ENCODE data around the gene PKM. TPM values are rescaled to one million over a fixed set of nuclear protein-coding genes. Genes with fewer than 3 reads are reported as not detected.

PKM gene
- total and polyA plus RNA-seq, 4 donors, result 12.9 to 61.2 (median 29.7) TPM

DNA sequence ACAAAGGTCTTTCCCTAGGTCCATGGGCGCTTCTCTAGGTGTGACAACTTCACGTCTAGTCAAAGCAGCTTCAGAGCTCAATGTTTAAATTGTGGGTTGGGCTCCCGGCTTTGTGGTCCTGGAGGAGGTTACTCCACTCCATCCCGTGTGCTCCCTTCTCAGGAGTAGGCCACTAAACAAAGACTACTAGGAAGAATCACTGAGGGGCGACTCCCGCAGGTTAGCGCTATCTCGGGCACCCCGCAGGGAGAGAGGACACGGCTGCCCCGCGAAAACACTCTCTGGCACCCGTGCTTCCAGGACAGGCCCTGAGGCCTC lies 40.9 kb upstream of the PKM start:
- no peak for DNase-seq (ENCODE audit: low spot score)
- WGBS, result 24% methylated on average over 13 of the region's 13 CpGs
- peaks cover 0 to 9% (median 3%) of the 10 kb centered on the region in 4 donors for H3K4me1 ChIP-seq (ENCODE audit: control insufficient read depth in 4 of 4, insufficient read depth in 4 of 4, low read length in 3 of 4)
- H3K4me3 ChIP-seq (ENCODE audit: low read depth in 1 of 3, low read length in 3 of 3), result peak overlapping the region; percentile 64 to 80 (median 76)
- peak overlapping the region; percentile 72 to 79 for H3K27ac ChIP-seq (ENCODE audit: low read depth in 1 of 2, low read length in 2 of 2)
- no peaks in the 10 kb centered on the region for H3K27me3 ChIP-seq (ENCODE audit: control insufficient read depth in 4 of 4, insufficient read depth in 4 of 4, low read length in 3 of 4)
- peak overlapping the region; percentile 28 to 76 for H3K9ac ChIP-seq (ENCODE audit: low read depth in 1 of 2, low read length in 2 of 2)
- peaks cover 0 to 7% (median 5%) of the 10 kb centered on the region in 4 donors for H3K36me3 ChIP-seq (ENCODE audit: control insufficient read depth in 4 of 4, insufficient read depth in 3 of 4, low read depth in 1 of 4, low read length in 3 of 4)
- TF ChIP-seq EGR1 (IDR thresholded peaks at IDR 0.05; ENCODE audit: low read depth in 2 of 2) (no peak), CTCF (IDR thresholded peaks at IDR 0.05; ENCODE audit: low read depth, low read length, missing input control) (no peak), TAF1 (conservative IDR thresholded peaks at IDR 0.05) (no peak), GABPA (IDR thresholded peaks at IDR 0.05 in 1 of 2, conservative IDR thresholded peaks at IDR 0.05 in 1 of 2) (no peak), YY1 (IDR thresholded peaks at IDR 0.05) (no peak), HNF4A (conservative IDR thresholded peaks at IDR 0.05) (no peak)
- TF ChIP-seq, protein P1, sequence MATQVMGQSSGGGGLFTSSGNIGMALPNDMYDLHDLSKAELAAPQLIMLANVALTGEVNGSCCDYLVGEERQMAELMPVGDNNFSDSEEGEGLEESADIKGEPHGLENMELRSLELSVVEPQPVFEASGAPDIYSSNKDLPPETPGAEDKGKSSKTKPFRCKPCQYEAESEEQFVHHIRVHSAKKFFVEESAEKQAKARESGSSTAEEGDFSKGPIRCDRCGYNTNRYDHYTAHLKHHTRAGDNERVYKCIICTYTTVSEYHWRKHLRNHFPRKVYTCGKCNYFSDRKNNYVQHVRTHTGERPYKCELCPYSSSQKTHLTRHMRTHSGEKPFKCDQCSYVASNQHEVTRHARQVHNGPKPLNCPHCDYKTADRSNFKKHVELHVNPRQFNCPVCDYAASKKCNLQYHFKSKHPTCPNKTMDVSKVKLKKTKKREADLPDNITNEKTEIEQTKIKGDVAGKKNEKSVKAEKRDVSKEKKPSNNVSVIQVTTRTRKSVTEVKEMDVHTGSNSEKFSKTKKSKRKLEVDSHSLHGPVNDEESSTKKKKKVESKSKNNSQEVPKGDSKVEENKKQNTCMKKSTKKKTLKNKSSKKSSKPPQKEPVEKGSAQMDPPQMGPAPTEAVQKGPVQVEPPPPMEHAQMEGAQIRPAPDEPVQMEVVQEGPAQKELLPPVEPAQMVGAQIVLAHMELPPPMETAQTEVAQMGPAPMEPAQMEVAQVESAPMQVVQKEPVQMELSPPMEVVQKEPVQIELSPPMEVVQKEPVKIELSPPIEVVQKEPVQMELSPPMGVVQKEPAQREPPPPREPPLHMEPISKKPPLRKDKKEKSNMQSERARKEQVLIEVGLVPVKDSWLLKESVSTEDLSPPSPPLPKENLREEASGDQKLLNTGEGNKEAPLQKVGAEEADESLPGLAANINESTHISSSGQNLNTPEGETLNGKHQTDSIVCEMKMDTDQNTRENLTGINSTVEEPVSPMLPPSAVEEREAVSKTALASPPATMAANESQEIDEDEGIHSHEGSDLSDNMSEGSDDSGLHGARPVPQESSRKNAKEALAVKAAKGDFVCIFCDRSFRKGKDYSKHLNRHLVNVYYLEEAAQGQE (IDR thresholded peaks at IDR 0.05), result no peak
- H3K9me3 ChIP-seq (ENCODE audit: control insufficient read depth in 4 of 4, low read length in 3 of 4), result no peaks in the 10 kb centered on the region

- H3K27ac ChIP-seq (ENCODE audit: low read depth in 1 of 2, low read length in 2 of 2), result no peak overlapping the region
- no peak for TF ChIP-seq ZBTB33 (IDR thresholded peaks at IDR 0.05)
- no peak for TF ChIP-seq FOXA1 (IDR thresholded peaks at IDR 0.05)
- TF ChIP-seq JUND (IDR thresholded peaks at IDR 0.05), result no peak
- no peak for DNase-seq (ENCODE audit: low spot score)
Observed at GRCh38 chr15:72271221-72271620, 40.2 kb upstream of the PKM start.

DNA sequence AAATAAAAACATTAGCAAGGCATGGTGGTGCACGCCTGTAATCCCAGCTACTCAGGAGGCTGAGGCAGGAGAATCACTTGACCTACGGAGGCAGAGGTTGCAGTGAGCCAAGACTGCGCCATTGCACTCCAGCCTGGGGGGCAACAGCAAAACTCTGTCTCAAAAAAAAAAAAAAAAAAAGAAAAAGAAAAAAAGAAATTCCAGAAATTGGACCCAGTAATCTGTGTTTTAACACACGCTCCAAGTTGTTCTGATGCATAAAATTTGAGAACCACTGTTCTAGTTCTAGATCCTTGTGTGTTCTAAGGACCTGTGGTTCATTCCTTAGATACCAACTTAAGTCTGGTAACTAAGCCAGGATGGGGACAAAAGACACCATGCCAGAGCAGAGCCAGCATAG lies 38.7 kb upstream of the PKM start:
- DNase-seq (ENCODE audit: low spot score), result no peak

More at GRCh38 chr15:72271221-72271620, 40.2 kb upstream of the PKM start:
- Histone ChIP-seq H3K9me3 (ENCODE audit: control insufficient read depth in 4 of 4, low read length in 3 of 4) (no peaks in the 10 kb centered on the region), H3K36me3 (ENCODE audit: control insufficient read depth in 4 of 4, insufficient read depth in 3 of 4, low read depth in 1 of 4, low read length in 3 of 4) (peaks cover 0 to 13% (median 11%) of the 10 kb centered on the region in 4 donors), H3K4me3 (ENCODE audit: low read depth in 1 of 3, low read length in 3 of 3) (peak overlapping the region in 1 of 3 donors; percentile 80), H3K9ac (ENCODE audit: low read depth in 1 of 2, low read length in 2 of 2) (no peak overlapping the region), H3K27me3 (ENCODE audit: control insufficient read depth in 4 of 4, insufficient read depth in 4 of 4, low read length in 3 of 4) (no peaks in the 10 kb centered on the region), H3K4me1 (ENCODE audit: control insufficient read depth in 4 of 4, insufficient read depth in 4 of 4, low read length in 3 of 4) (peaks cover 0 to 9% (median 3%) of the 10 kb centered on the region in 4 donors)
- whole genome bisulfite sequencing, result 91% methylated on average over 4 of the region's 4 CpGs

More for the DNA sequence above, 38.7 kb upstream of the PKM start:
- 87% methylated on average over 4 of the region's 4 CpGs for WGBS
- no peak overlapping the region for H3K9ac ChIP-seq (ENCODE audit: low read depth in 1 of 2, low read length in 2 of 2)
- H3K4me3 ChIP-seq (ENCODE audit: low read depth in 1 of 3, low read length in 3 of 3), result no peak overlapping the region
- no peaks in the 10 kb centered on the region for H3K27me3 ChIP-seq (ENCODE audit: control insufficient read depth in 4 of 4, insufficient read depth in 4 of 4, low read length in 3 of 4)
- H3K9me3 ChIP-seq (ENCODE audit: control insufficient read depth in 4 of 4, low read length in 3 of 4), result no peaks in the 10 kb centered on the region
- H3K4me1 ChIP-seq (ENCODE audit: control insufficient read depth in 4 of 4, insufficient read depth in 4 of 4, low read length in 3 of 4), result peaks cover 0 to 9% (median 3%) of the 10 kb centered on the region in 4 donors
- no peak for TF ChIP-seq EGR1 (IDR thresholded peaks at IDR 0.05; ENCODE audit: low read depth in 2 of 2)
- TF ChIP-seq, protein P2, sequence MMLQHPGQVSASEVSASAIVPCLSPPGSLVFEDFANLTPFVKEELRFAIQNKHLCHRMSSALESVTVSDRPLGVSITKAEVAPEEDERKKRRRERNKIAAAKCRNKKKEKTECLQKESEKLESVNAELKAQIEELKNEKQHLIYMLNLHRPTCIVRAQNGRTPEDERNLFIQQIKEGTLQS (IDR thresholded peaks at IDR 0.05), result no peak
- TF ChIP-seq CTCF (IDR thresholded peaks at IDR 0.05; ENCODE audit: low read depth, low read length, missing input control), result no peak
- no peak for TF ChIP-seq RXRA (IDR thresholded peaks at IDR 0.05)
- no peak for TF ChIP-seq GABPA (IDR thresholded peaks at IDR 0.05 in 1 of 2, conservative IDR thresholded peaks at IDR 0.05 in 1 of 2)
- no peak for TF ChIP-seq RAD21 (IDR thresholded peaks at IDR 0.05)
- H3K27ac ChIP-seq (ENCODE audit: low read depth in 1 of 2, low read length in 2 of 2), result no peak overlapping the region
- peaks cover 2 to 28% (median 23%) of the 10 kb centered on the region in 4 donors for H3K36me3 ChIP-seq (ENCODE audit: control insufficient read depth in 4 of 4, insufficient read depth in 3 of 4, low read depth in 1 of 4, low read length in 3 of 4)
